IPS-11a (cell line): ENCODE results near the gene WBP2NL.
"Not testable (repeated sequence)": the region's sequence is repeated elsewhere in the genome, so short reads cannot be mapped to it uniquely, and the experiment has no call there.

ENCODE experiments used
- H3K4me3 ChIP-seq: one replicate; pipeline ENCODE4 v1.5.1; 2013; ENCODE audit warnings: low read depth, low read length, control low read depth

Gene WBP2NL

GRCh38 chr22:41998361-41999261 is at the start of gene WBP2NL:
Gene WBP2NL, plus strand, starts transcription at chr22:41998788. Its CDS starts 31 bp downstream, at chr22:41998819.
- no peak within 1 kb of the TSS for H3K4me3 ChIP-seq

GRCh38 chr22:41948928-41949296 is 49.7 kb upstream of the WBP2NL start:
- H3K4me3 ChIP-seq = not testable (repeated sequence)

- no peak overlapping the region for H3K4me3 ChIP-seq
Measured at GRCh38 chr22:41949297-41949965, 49.2 kb upstream of the WBP2NL start.

- no peak within 1 kb of the TSS for H3K4me3 ChIP-seq
Measured at GRCh38 chr22:41951898-41952474, 46.6 kb upstream of the WBP2NL start, which contains the start of gene SMIM45. Gene SMIM45, plus strand, starts transcription at chr22:41952150.

GRCh38 chr22:41952713-41953112 is 45.9 kb upstream of the WBP2NL start:
- H3K4me3 ChIP-seq = no peak overlapping the region

GRCh38 chr22:41957941-41958556 is 40.5 kb upstream of the WBP2NL start:
- no peak overlapping the region for H3K4me3 ChIP-seq

GRCh38 chr22:41963453-41964111 is 35.0 kb upstream of the WBP2NL start:
- no peak overlapping the region for H3K4me3 ChIP-seq

- H3K4me3 ChIP-seq = no peak overlapping the region
Measured at GRCh38 chr22:41964112-41964491, 34.5 kb upstream of the WBP2NL start.

GRCh38 chr22:41966225-41966606 is 32.4 kb upstream of the WBP2NL start:
- H3K4me3 ChIP-seq = no peak overlapping the region

GRCh38 chr22:41966607-41967240 is 31.9 kb upstream of the WBP2NL start:
- no peak overlapping the region for H3K4me3 ChIP-seq

GRCh38 chr22:41968601-41969000 is 30.0 kb upstream of the WBP2NL start:
- H3K4me3 ChIP-seq = no peak overlapping the region

- no peak within 1 kb of the TSS for H3K4me3 ChIP-seq
Measured at GRCh38 chr22:41969110-41969646, 29.4 kb upstream of the WBP2NL start, which contains the start of gene SEPTIN3. Gene SEPTIN3, plus strand, starts transcription at chr22:41969443. Its CDS starts 2,050 bp downstream, at chr22:41971493.

- no peak overlapping the region for H3K4me3 ChIP-seq
Measured at GRCh38 chr22:41970601-41971000, 28.0 kb upstream of the WBP2NL start.

GRCh38 chr22:41971431-41971830 is 27.2 kb upstream of the WBP2NL start:
- H3K4me3 ChIP-seq = no peak overlapping the region

- no peak overlapping the region for H3K4me3 ChIP-seq
Measured at GRCh38 chr22:41974691-41975290, 23.8 kb upstream of the WBP2NL start.

GRCh38 chr22:41975299-41976069 is 23.1 kb upstream of the WBP2NL start:
- H3K4me3 ChIP-seq = no peak overlapping the region

GRCh38 chr22:41976070-41976901 is 22.3 kb upstream of the WBP2NL start:
- H3K4me3 ChIP-seq = peak overlapping the region; percentile 35
